Inferior parietal cortex (tissue), 1 donor: ENCODE results near the gene HOXA9.

Experiments used
- DNase-seq: peaks from one replicate; pipeline ENCODE4 v3.0.0-alpha.2; 2016; ENCODE audit errors: extremely low spot score

The HOXA9 gene

GRCh38 chr7:27165089-27165995, at the start of gene HOXA9:
Gene HOXA9, minus strand, starts transcription at chr7:27165537. Its CDS starts 80 bp downstream, at chr7:27165457.
- DNase-seq = no peak

GRCh38 chr7:27214239-27214950, 49.1 kb upstream of the HOXA9 start:
- no peak for DNase-seq

DNA sequence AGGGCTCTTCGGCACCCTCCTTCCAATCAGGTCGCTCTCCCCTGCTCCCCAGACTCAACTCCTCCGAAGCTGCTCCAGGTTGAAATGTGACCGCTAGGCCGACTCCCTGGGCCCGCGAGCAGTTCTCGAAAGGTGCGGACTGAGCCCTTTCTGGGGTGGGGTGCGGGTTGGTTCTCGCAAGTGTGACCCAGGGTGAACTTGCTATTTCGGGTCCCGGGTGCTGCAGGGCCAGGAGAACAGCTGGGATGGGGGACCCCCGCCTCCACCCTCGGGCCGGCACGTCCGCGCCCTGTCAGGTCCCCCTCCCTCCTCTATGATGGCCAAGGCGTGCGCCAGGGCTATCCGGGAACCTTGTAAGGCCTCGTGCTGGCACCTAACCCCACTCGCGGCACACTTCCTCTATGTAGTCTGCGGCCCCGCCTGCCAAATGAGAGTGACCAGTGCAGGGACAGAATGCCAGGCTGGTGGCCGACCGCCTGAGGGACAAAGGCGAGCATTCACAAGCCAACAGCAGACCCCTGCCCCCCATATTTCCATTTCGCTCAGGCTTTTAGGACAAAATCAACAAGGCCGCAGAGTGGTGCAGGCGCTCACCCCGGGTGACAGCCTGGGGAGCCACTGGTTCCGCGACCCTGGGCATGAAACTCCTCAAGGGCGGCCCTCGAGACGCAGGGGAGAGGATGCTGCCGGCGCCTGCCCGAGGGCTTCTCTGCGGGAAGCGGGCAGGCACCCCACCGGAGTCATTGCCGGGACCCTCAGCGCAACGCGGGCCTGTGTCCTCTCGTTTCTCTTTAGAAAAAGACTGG, 48.3 kb upstream of the HOXA9 start:
- no peak for DNase-seq

DNA sequence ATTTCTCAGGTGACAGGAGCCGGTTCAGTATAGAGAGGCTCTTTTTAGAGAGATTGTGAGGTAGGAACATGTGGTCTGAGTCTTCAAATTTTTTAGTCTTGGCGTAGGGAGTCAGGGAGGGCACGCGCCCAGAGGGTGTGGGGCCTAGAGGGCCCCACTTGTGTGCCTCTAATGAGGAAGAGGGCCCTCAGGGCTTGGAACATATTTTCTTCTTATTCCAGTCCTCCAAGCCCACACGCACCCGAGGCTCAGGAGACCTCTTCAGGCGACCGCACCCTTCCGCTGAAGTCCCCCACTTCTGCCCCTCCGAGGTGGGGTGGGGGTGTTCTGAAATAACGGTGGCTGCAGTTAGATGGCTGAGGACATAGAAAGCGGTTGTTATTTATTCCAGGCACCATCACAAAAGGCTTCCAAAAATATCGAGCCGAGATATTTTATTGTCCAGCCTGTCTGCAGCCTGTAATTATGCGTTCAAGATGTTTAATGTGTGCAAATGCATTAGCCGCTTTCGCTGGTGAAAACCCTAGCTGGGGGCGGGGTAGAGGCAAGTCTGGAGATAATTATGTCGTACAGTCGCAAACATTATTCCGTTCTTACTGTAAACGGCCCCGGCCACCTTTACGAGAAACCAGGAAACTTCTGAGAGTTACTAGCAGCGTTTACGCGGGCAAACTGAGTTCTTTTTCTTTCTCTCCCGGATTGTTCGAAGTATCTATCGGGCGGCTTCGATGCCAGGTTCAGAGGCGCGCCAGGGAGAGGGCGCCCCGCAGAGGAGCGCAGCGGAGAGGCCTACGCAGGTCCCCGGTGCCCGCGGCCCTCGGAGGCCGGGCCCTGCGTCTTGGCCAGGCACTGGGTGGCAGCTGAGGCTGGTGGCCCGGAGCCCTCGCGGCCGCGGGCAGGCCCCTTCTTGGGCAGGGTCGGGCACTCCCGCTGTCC, 47.4 kb upstream of the HOXA9 start:
- no peak for DNase-seq

- no peak for DNase-seq
Measured at GRCh38 chr7:27211764-27212204, 46.4 kb upstream of the HOXA9 start.

- DNase-seq = no peak
Measured at GRCh38 chr7:27211084-27211446, 45.7 kb upstream of the HOXA9 start.

- DNase-seq = no peak
Measured at GRCh38 chr7:27210441-27211083, 45.2 kb upstream of the HOXA9 start.

DNA sequence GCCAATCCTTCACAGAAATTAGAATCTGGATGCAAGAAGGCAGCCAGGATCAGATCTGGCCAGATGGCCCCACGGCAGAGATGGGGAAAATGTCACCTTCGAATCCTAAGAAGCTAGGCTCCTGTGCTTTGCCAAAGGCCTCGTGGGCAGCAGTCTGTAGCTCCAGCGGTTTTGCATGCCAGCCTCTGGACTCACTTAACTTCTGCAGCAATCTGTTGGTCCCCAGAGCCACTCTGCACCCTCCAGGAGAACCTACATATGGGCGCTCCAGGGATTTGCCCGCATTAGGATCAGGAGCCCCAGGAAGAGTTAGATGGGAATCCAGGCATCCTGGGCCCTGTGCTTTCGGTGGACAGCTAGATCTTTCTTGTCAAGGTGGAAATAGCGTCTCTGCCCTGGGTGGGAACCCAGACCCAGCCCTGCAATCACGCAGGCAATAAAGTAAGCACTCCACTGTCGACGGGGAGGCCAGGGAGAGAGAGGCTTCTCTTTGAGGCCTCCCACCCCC, 44.6 kb upstream of the HOXA9 start:
- no peak for DNase-seq

DNA sequence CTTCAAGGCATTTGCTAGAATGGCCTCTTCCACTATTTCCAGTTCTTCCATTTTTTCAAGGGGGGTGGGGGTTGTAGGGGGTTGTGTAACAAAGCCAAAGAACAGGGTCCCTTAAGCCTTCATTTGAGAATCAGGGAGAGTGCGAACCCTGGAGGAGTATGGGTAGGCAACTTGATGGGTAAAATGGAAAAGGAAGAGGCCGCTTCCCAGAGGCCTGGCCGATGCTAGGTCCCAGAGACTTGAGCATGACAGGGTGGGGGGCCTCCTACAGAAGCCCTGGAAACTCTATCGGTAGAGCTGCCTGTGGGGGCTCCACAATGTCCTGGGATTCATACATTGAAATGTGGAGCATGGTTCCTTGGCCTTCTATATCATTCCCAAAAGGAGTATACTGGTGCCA, 43.7 kb upstream of the HOXA9 start:
- DNase-seq = no peak

- DNase-seq = no peak
Measured at GRCh38 chr7:27207348-27207985, 42.1 kb upstream of the HOXA9 start.

DNA sequence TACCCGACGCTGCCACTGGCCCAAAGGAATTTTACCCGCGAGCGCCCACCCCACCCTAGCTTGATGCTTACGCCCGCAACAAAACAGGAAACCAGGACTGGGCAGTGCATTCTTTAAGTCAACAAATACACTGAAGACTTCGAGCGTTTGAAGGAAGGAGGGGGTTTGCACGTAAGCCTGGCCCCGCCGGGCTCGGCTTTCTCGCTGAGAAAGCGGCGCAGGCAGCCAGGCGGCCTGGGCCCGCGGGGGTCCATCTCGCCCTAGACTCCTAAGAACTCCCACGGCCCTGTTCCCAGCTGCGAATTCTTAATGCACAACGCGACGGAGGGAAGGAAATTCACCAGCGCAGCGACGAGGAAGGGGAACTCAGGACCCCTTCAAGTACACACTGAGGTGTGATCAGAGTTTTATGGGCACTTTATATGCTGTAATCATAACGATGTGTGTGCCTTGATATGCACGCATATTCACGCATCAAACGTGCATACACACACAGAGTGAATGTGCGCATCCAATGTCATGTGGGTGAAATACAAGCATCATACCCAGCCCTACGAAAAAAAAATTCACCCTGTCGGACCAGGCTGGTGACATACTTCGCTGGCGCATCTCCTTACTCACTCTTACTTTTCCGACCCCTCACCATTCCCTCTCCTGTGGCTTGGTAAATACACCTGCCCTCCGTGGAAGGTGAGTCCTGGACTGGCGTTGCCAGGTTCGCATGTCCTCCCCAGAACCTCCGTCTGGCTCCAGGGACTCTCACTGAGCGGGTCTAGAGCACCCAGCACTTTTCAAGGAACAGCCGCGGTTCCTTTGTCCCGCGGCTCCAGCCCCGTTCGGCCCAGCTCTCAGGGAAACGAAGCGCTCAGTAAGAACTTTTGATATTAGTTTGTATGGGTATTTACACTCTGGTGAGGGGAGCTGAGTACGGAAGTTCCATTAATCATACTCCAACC, 40.3 kb upstream of the HOXA9 start:
- DNase-seq = no peak

DNA sequence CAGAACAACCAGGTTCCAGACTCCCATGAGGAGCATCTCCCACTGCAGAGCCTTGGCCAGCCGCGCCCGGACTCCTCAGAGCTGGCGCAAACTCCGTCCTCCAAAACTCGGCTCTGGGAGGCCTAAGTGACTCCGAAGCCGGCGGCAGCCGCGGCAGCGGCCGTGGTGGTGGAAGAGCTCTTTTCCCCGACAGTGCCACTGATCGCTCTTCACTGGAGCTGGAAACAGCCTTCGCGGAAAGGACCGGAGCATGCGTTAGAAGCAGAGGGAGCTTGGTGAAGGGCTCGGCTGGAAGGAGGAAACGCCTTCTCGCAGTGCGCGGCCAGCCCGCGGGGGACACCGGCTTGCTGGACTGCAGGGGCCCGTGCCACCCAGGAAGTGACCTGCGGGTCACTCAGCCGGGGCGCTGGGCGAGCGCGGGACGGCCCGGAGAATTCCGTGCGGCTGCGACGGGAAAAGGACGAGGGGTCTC, 39.5 kb upstream of the HOXA9 start:
- no peak for DNase-seq

DNA sequence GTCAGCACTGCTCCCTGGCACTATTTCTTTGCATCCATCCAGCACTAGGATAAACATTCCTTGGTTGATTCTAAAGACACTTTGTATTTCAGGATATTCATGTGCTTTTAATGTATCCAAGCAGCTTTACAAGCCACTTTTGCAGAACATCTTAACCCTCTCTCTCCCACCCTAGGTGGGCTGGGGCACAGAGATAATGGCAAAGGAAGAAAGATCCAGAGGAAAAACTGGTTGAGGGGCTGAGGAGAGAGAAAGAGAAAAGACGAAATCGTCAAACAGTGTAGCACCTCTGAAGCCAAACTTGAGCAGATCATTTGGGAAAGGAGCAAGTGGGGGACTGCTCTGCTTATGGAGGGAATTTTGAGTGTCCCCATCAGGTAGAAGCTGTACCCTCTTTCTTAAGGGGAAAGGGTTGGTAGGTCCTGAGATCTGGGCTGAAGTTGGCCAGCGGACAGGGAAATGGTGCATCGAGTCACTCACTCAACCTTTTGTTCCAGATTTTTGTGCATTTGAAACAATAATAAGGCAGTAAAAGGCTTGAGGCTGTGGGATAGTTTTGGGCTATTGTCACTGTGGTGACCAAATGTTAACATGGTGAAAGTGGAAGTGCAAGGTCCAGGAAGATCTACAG, 38.7 kb upstream of the HOXA9 start:
- DNase-seq = no peak

GRCh38 chr7:27203365-27203953, 38.1 kb upstream of the HOXA9 start:
- DNase-seq = no peak

GRCh38 chr7:27202862-27203134, 37.5 kb upstream of the HOXA9 start:
- no peak for DNase-seq

DNA sequence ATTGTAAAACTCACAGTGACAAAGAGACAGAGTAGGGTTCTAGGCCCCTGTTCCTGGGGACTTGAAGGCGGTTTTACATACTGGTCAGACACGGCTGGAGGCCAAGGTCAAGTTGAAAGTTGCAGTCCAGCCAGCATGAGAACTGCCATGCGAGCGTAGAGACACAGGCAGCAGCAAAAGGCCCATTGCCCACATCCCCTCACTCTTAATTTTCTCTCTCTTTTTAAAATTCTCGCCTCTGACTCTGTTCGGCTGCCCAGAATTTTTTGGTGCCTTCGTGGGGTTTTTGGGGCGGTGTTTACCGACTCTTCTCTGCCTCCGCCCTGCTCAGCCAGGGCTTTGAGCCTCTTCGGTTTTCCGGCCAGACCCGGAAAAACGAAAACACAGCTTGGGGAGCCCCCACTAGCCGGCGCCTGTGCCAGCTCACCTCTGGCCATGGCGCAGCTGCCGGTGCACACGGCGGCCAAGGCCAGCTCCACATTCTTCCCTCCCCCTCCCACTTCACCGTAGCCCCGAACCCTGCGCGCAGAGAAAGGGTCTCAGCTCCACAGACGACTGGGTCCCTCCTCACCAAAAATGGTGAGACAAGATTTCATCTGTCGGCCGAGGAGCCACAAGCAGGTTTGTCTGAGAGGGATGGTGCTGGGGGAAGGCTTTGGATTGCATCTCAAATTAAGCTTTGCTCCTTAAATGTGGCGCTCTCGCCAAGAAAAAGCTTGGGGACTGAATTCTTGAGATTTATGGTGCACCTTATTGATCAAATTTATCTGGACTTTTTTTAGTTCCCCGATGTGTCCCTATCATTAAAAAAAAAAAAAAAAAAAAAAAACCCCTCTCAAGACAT, 36.9 kb upstream of the HOXA9 start:
- no peak for DNase-seq

DNA sequence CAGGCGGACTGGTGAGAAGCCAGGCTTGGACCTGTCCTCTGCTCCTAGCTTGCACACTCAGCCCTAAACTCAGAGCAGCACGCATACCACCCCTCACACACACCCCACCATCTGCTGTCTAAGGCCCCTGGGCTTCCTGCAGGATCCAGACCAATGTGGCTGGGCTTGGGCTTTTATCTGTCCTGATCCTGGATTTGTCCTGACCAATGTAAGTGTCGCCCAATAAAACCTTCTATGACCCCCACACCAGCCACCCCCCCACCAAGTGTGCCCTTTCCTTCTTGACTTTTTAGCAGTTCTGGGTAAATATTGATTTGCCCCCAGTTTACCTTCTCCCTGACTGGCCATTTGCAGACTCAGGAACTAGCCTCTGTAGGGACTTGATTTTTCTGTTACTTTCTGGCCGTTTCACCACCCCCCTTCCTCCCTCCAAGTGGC, 36.3 kb upstream of the HOXA9 start:
- DNase-seq = no peak
